ENCODE results near the gene PSMA5.

Gene PSMA5

GRCh38 chr1:109388884-109389637 lies 37.2 kb downstream of the PSMA5 start:
- no peaks in the 10 kb centered on the region for H3K9me2 ChIP-seq (replicated peaks; ENCODE audit: control insufficient read depth, low read length)
- no peaks in the 10 kb centered on the region for H3K27me3 ChIP-seq (ENCODE audit: control insufficient read depth, low read length)
- H3K27ac ChIP-seq (ENCODE audit: low read depth, low read length): no peak overlapping the region
- TF ChIP-seq EZH2phosphoT487 (IDR thresholded peaks at IDR 0.05; ENCODE audit: borderline replicate concordance, low read length) (no peak), CTCF (IDR thresholded peaks at IDR 0.05; ENCODE audit: low read depth, low read length, poor library complexity, severe bottlenecking) (no peak)
- peaks cover 6% of the 10 kb centered on the region; the same call in 1 of the 2 replicates for H3F3A ChIP-seq (ENCODE audit: control insufficient read depth, insufficient read depth)
- H3K4me2 ChIP-seq (ENCODE audit: low read length): no peak overlapping the region
- peaks cover 47% of the 10 kb centered on the region for H3K4me1 ChIP-seq (ENCODE audit: control insufficient read depth, low read length)
- peaks cover 51% of the 10 kb centered on the region for H3K79me2 ChIP-seq (ENCODE audit: control insufficient read depth, low read length)
- no peaks in the 10 kb centered on the region for H4K20me1 ChIP-seq (ENCODE audit: control insufficient read depth, insufficient read depth, low read depth, low read length)
- H3K9me3 ChIP-seq (ENCODE audit: control insufficient read depth, insufficient read depth, low read length): no peaks in the 10 kb centered on the region
- no peaks in the 10 kb centered on the region for H3K36me3 ChIP-seq (ENCODE audit: control insufficient read depth, low read length)
- H3K4me3 ChIP-seq (ENCODE audit: low read length): no peak overlapping the region

- Histone ChIP-seq H3K79me2 (ENCODE audit: control insufficient read depth, low read length) (peaks cover 47% of the 10 kb centered on the region), H3K9me3 (ENCODE audit: control insufficient read depth, insufficient read depth, low read length) (no peaks in the 10 kb centered on the region), H3K4me3 (ENCODE audit: low read length) (no peak overlapping the region), H3K9me2 (replicated peaks; ENCODE audit: control insufficient read depth, low read length) (no peaks in the 10 kb centered on the region), H3K36me3 (ENCODE audit: control insufficient read depth, low read length) (no peaks in the 10 kb centered on the region), H3K27me3 (ENCODE audit: control insufficient read depth, low read length) (no peaks in the 10 kb centered on the region), H3K4me1 (ENCODE audit: control insufficient read depth, low read length) (peaks cover 41% of the 10 kb centered on the region), H3K4me2 (ENCODE audit: low read length) (no peak overlapping the region), H3F3A (ENCODE audit: control insufficient read depth, insufficient read depth) (peaks cover 3% of the 10 kb centered on the region; the same call in 1 of the 2 replicates), H4K20me1 (ENCODE audit: control insufficient read depth, insufficient read depth, low read depth, low read length) (no peaks in the 10 kb centered on the region), H3K27ac (ENCODE audit: low read depth, low read length) (no peak overlapping the region)
- TF ChIP-seq CTCF (IDR thresholded peaks at IDR 0.05; ENCODE audit: low read depth, low read length, poor library complexity, severe bottlenecking) (no peak), EZH2phosphoT487 (IDR thresholded peaks at IDR 0.05; ENCODE audit: borderline replicate concordance, low read length) (no peak)
Observed at GRCh38 chr1:109388208-109388711, 38.0 kb downstream of the PSMA5 start.

GRCh38 chr1:109386054-109386717 lies 40.1 kb downstream of the PSMA5 start:
- Histone ChIP-seq H4K20me1 (ENCODE audit: control insufficient read depth, insufficient read depth, low read depth, low read length) (no peaks in the 10 kb centered on the region), H3K4me1 (ENCODE audit: control insufficient read depth, low read length) (peaks cover 20% of the 10 kb centered on the region), H3F3A (ENCODE audit: control insufficient read depth, insufficient read depth) (no peaks in the 10 kb centered on the region; the same call in 1 of the 2 replicates), H3K36me3 (ENCODE audit: control insufficient read depth, low read length) (no peaks in the 10 kb centered on the region), H3K4me3 (ENCODE audit: low read length) (no peak overlapping the region), H3K9me2 (replicated peaks; ENCODE audit: control insufficient read depth, low read length) (no peaks in the 10 kb centered on the region), H3K9me3 (ENCODE audit: control insufficient read depth, insufficient read depth, low read length) (no peaks in the 10 kb centered on the region), H3K4me2 (ENCODE audit: low read length) (no peak overlapping the region), H3K79me2 (ENCODE audit: control insufficient read depth, low read length) (peaks cover 38% of the 10 kb centered on the region), H3K27me3 (ENCODE audit: control insufficient read depth, low read length) (no peaks in the 10 kb centered on the region), H3K27ac (ENCODE audit: low read depth, low read length) (no peak overlapping the region)
- TF ChIP-seq CTCF (IDR thresholded peaks at IDR 0.05; ENCODE audit: low read depth, low read length, poor library complexity, severe bottlenecking) (no peak), EZH2phosphoT487 (IDR thresholded peaks at IDR 0.05; ENCODE audit: borderline replicate concordance, low read length) (no peak)
